Measurements from ENCODE around the gene TLCD1. TPM values are rescaled to one million over a fixed set of nuclear protein-coding genes. Genes with fewer than 3 reads are reported as not detected.

TLCD1 gene
- total RNA-seq: 40.7 and 41.0 TPM in 2 replicates

GRCh38 chr17:28726226-28726626, at the start of gene TLCD1:
Gene TLCD1 (minus strand): TSS chr17:28726233. CDS start chr17:28726097, 136 bp downstream.
- peak within 1 kb of the TSS; percentile 95 for H3K4me3 Mint-ChIP-seq
- peak; percentile 23 for ATAC-seq (ENCODE audit: low read depth)
- no peak for TF ChIP-seq CTCF (IDR thresholded peaks at IDR 0.05)
- intact Hi-C loops (cut with micrococcal nuclease): loop anchor here (1.0 to 5.0 kb wide), 3 partner anchors 15 to 841 kb away; partner anchors contain the start of genes ABHD15, PROCA1 and TP53I13
- peaks cover 73% of the 10 kb centered on the region for H3K4me1 Mint-ChIP-seq
- ChIA-PET POLR2A (interaction anchor here (0.5 to 18.0 kb wide), 30 partner anchors 9 to 656 kb away, joined by 3 to 2384 read pairs (median 14); partner anchors contain the start of genes BLTP2, DHRS13, FAM222B and FLOT2), CTCF (interaction anchor here (0.7 to 6.1 kb wide), 27 partner anchors 9 to 239 kb away, joined by 3 to 545 read pairs (median 8); partner anchors contain the start of genes DHRS13, ERAL1, FAM222B and FLOT2)
- peak; percentile 84 for DNase-seq
- H3K9me3 Mint-ChIP-seq: no peaks in the 10 kb centered on the region
- H3K27me3 Mint-ChIP-seq: no peaks in the 10 kb centered on the region
- peak within 1 kb of the TSS; percentile 99 for H3K27ac Mint-ChIP-seq
- H3K36me3 Mint-ChIP-seq (ENCODE audit: low read depth): peaks cover 46% of the 10 kb centered on the region

- Mint-ChIP-seq H3K4me1 (peaks cover 17% of the 10 kb centered on the region), H3K4me3 (no peak overlapping the region), H3K27ac (no peak overlapping the region), H3K36me3 (ENCODE audit: low read depth) (peaks cover 21% of the 10 kb centered on the region), H3K9me3 (no peaks in the 10 kb centered on the region), H3K27me3 (no peaks in the 10 kb centered on the region)
- DNase-seq (no peak), ATAC-seq (ENCODE audit: low read depth) (no peak)
- intact Hi-C loops (cut with micrococcal nuclease): no loop called here
- ChIA-PET CTCF (interaction anchor here (3.9 kb wide), 1 partner anchor 11 kb away, joined by 26 read pairs; no protein-coding TSS in a partner anchor), POLR2A (interaction anchor here (0.7 to 1.5 kb wide), 5 partner anchors 9 to 697 kb away, joined by 3 to 4 read pairs (median 3); no protein-coding TSS in a partner anchor)
- no peak for TF ChIP-seq CTCF (IDR thresholded peaks at IDR 0.05)
Observed at GRCh38 chr17:28774206-28774605, 48.2 kb upstream of the TLCD1 start.

GRCh38 chr17:28773736-28774135, 47.7 kb upstream of the TLCD1 start:
- DNase-seq (no peak), ATAC-seq (ENCODE audit: low read depth) (no peak)
- no peak for TF ChIP-seq CTCF (IDR thresholded peaks at IDR 0.05)
- Mint-ChIP-seq H3K36me3 (ENCODE audit: low read depth) (peaks cover 18% of the 10 kb centered on the region), H3K4me3 (no peak overlapping the region), H3K9me3 (no peaks in the 10 kb centered on the region), H3K27ac (no peak overlapping the region), H3K27me3 (no peaks in the 10 kb centered on the region), H3K4me1 (peaks cover 17% of the 10 kb centered on the region)
- CTCF ChIA-PET: interaction anchor here (3.9 kb wide), 1 partner anchor 10 kb away, joined by 26 read pairs; no protein-coding TSS in a partner anchor
- POLR2A ChIA-PET: interaction anchor here (0.7 to 1.5 kb wide), 6 partner anchors 9 to 697 kb away, joined by 3 to 4 read pairs (median 3); no protein-coding TSS in a partner anchor
- intact Hi-C loops (cut with micrococcal nuclease): no loop called here

- intact Hi-C loops (cut with micrococcal nuclease): no loop called here
- Mint-ChIP-seq H3K9me3 (no peaks in the 10 kb centered on the region), H3K36me3 (ENCODE audit: low read depth) (peaks cover 56% of the 10 kb centered on the region), H3K4me1 (peaks cover 10% of the 10 kb centered on the region), H3K27ac (no peak overlapping the region), H3K4me3 (no peak overlapping the region), H3K27me3 (no peaks in the 10 kb centered on the region)
- ChIA-PET CTCF (interaction anchor here (0.5 to 6.4 kb wide), 13 partner anchors 10 to 188 kb away, joined by 3 to 112 read pairs (median 16); partner anchors contain the start of genes DHRS13, FAM222B, FLOT2 and NEK8), POLR2A (interaction anchor here (0.6 to 3.0 kb wide), 4 partner anchors 9 to 66 kb away, joined by 3 to 51 read pairs (median 6); partner anchors contain the start of genes RPL23A and TLCD1)
- TF ChIP-seq CTCF (IDR thresholded peaks at IDR 0.05): no peak
- DNase-seq: no peak
- ATAC-seq (ENCODE audit: low read depth): no peak
Observed at GRCh38 chr17:28765038-28765437, 39.0 kb upstream of the TLCD1 start.

- intact Hi-C loops (cut with micrococcal nuclease): loop anchor here (1.0 to 5.0 kb wide), 7 partner anchors 37 to 353 kb away; partner anchors contain the start of genes DHRS13 and FAM222B
- peak; percentile 86 for ATAC-seq (ENCODE audit: low read depth)
- TF ChIP-seq CTCF (IDR thresholded peaks at IDR 0.05): peak; percentile 80
- Mint-ChIP-seq H3K4me3 (no peak overlapping the region), H3K27ac (no peak overlapping the region), H3K4me1 (peaks cover 10% of the 10 kb centered on the region), H3K27me3 (no peaks in the 10 kb centered on the region), H3K36me3 (ENCODE audit: low read depth) (peaks cover 65% of the 10 kb centered on the region), H3K9me3 (no peaks in the 10 kb centered on the region)
- no peak for DNase-seq
- ChIA-PET CTCF (interaction anchor here (0.6 to 6.4 kb wide), 45 partner anchors 9 to 353 kb away, joined by 3 to 112 read pairs (median 5); partner anchors contain the start of genes BLTP2, DHRS13, FAM222B and FLOT2), POLR2A (interaction anchor here (0.5 to 4.6 kb wide), 19 partner anchors 12 to 190 kb away, joined by 3 to 51 read pairs (median 7); partner anchors contain the start of genes ERAL1, FLOT2, RPL23A and TLCD1)
Observed at GRCh38 chr17:28763804-28764266, 37.8 kb upstream of the TLCD1 start.

All from activated B cell treated with CpG ODN at 0.5 μM for 24 hours (primary cell).